H9 (cell line): ENCODE measurements around the gene GPR62. TPM values are rescaled to one million over a fixed set of nuclear protein-coding genes. Genes with fewer than 3 reads are reported as not detected.

ENCODE experiments used
- DNase-seq: peaks from one replicate; pipeline ENCODE4 v3.0.0-alpha.2; 2017
- H2AFZ ChIP-seq: one replicate; pipeline ENCODE4 v1.6.1; 2013; ENCODE audit warnings: mild to moderate bottlenecking, low read length, control low read depth, moderate library complexity
- H2AK5ac ChIP-seq: 2 replicates; pipeline ENCODE4 v1.6.1; 2013; ENCODE audit warnings: low read length, control low read depth, mixed read lengths; ENCODE audit not compliant: insufficient read length
- H2BK120ac ChIP-seq: one replicate; pipeline ENCODE4 v1.6.1; 2013; ENCODE audit warnings: low read depth, mild to moderate bottlenecking, low read length, control low read depth, inconsistent platforms; ENCODE audit not compliant: poor library complexity, severe bottlenecking
- H2BK12ac ChIP-seq: 2 replicates; pipeline ENCODE4 v1.6.1; 2013; ENCODE audit warnings: low read length, control low read depth, mixed read lengths, low read depth; ENCODE audit not compliant: insufficient read length
- H2BK15ac ChIP-seq: 2 replicates; pipeline ENCODE4 v1.6.1; 2013; ENCODE audit warnings: low read depth, low read length, control low read depth
- H2BK20ac ChIP-seq: one replicate; pipeline ENCODE4 v1.6.1; 2013; ENCODE audit warnings: low read depth, mild to moderate bottlenecking, low read length, control low read depth, inconsistent platforms; ENCODE audit not compliant: poor library complexity, severe bottlenecking
- H2BK5ac ChIP-seq: 2 replicates; pipeline ENCODE4 v1.6.1; 2013; ENCODE audit warnings: low read length, control low read depth, mixed read lengths; ENCODE audit not compliant: insufficient read length
- H3K14ac ChIP-seq: 2 replicates; pipeline ENCODE4 v1.6.1; 2013; ENCODE audit warnings: low read length, control low read depth; ENCODE audit not compliant: insufficient read depth
- H3K18ac ChIP-seq: 2 replicates; pipeline ENCODE4 v1.6.1; 2013; ENCODE audit warnings: low read depth, mild to moderate bottlenecking, mixed read lengths, low read length, control low read depth; ENCODE audit not compliant: insufficient read length
- H3K23ac ChIP-seq: 2 replicates; pipeline ENCODE4 v1.6.1; 2013; ENCODE audit warnings: low read length, control low read depth, mixed read lengths, low read depth; ENCODE audit not compliant: insufficient read length
- H3K23me2 ChIP-seq: 2 replicates; pipeline ENCODE4 v1.6.1; 2013; ENCODE audit warnings: low read depth, mild to moderate bottlenecking, mixed read lengths, low read length, control low read depth; ENCODE audit not compliant: insufficient read length, poor library complexity, severe bottlenecking
- H3K27ac ChIP-seq: 2 replicates; pipeline ENCODE4 v1.5.1; 2013; ENCODE audit warnings: low read length, control low read depth, mixed read lengths, low read depth; ENCODE audit not compliant: insufficient read length
- H3K27me3 ChIP-seq: 2 replicates; pipeline ENCODE4 v1.6.1; 2013; ENCODE audit warnings: low read length, control low read depth, inconsistent platforms; ENCODE audit not compliant: insufficient read depth
- H3K4ac ChIP-seq: 2 replicates; pipeline ENCODE4 v1.6.1; 2013; ENCODE audit warnings: low read depth, mild to moderate bottlenecking, control low read depth, inconsistent platforms, low read length, moderate library complexity
- H3K4me1 ChIP-seq: 2 replicates; pipeline ENCODE4 v1.6.1; 2013; ENCODE audit warnings: low read length, control low read depth, inconsistent platforms; ENCODE audit not compliant: insufficient read depth
- H3K4me2 ChIP-seq: 2 replicates; pipeline ENCODE4 v1.6.1; 2013; ENCODE audit warnings: low read length, control low read depth, mixed read lengths; ENCODE audit not compliant: insufficient read length, insufficient read depth
- H3K56ac ChIP-seq: 2 replicates; pipeline ENCODE4 v1.6.1; 2013; ENCODE audit warnings: low read depth, mild to moderate bottlenecking, mixed read lengths, low read length, control low read depth; ENCODE audit not compliant: insufficient read length
- H3K79me1 ChIP-seq: 2 replicates; pipeline ENCODE4 v1.6.1; 2013; ENCODE audit warnings: low read depth, mild to moderate bottlenecking, moderate library complexity, low read length, control low read depth, inconsistent platforms; ENCODE audit not compliant: insufficient read depth, poor library complexity, severe bottlenecking
- H3K79me2 ChIP-seq: 2 replicates; pipeline ENCODE4 v1.6.1; 2013; ENCODE audit warnings: low read length, control low read depth, inconsistent platforms; ENCODE audit not compliant: insufficient read depth
- H3K9ac ChIP-seq: 2 replicates; pipeline ENCODE4 v1.6.1; 2013; ENCODE audit warnings: low read length, control low read depth, mixed read lengths; ENCODE audit not compliant: insufficient read length; ENCODE audit errors: extremely low read depth
- H3K9me3 ChIP-seq: one replicate; pipeline ENCODE4 v1.6.1; 2013; ENCODE audit warnings: low read depth, low read length, inconsistent platforms; ENCODE audit not compliant: control insufficient read depth
- H3T11ph ChIP-seq: one replicate; pipeline ENCODE4 v1.6.1; 2013; ENCODE audit warnings: mild to moderate bottlenecking, low read length, control low read depth, inconsistent platforms
- H4K20me1 ChIP-seq: one replicate; pipeline ENCODE4 v1.6.1; 2013; ENCODE audit not compliant: control insufficient read depth, insufficient read length, insufficient read depth
- H4K5ac ChIP-seq: 2 replicates; pipeline ENCODE4 v1.6.1; 2013; ENCODE audit warnings: low read depth, mild to moderate bottlenecking, mixed read lengths, low read length, control low read depth; ENCODE audit not compliant: insufficient read length
- H4K8ac ChIP-seq: replicated peaks from 2 replicates; pipeline ENCODE4 v1.6.1; 2013; ENCODE audit warnings: low read length, control low read depth, mixed read lengths, low read depth; ENCODE audit not compliant: insufficient read length
- H4K91ac ChIP-seq: 2 replicates; pipeline ENCODE4 v1.6.1; 2013; ENCODE audit warnings: low read depth, mild to moderate bottlenecking, moderate library complexity, mixed read lengths, low read length, control low read depth; ENCODE audit not compliant: insufficient read length
- H3K27ac Mint-ChIP-seq, 3 experiments: 2 replicates in 2 of 3; 3 replicates in 1 of 3; pipeline ENCODE4 v1.8.0; 2020 to 2021; ENCODE audit warnings: mixed read lengths in 3 of 3, mild to moderate bottlenecking in 1 of 3, moderate library complexity in 1 of 3
- H3K27me3 Mint-ChIP-seq: 2 replicates; pipeline ENCODE4 v1.8.0; 2021; ENCODE audit warnings: low read depth, mild to moderate bottlenecking, moderate library complexity, mixed read lengths
- H3K36me3 Mint-ChIP-seq, 3 experiments: 2 replicates in 2 of 3; 3 replicates in 1 of 3; pipeline ENCODE4 v1.8.0; 2020 to 2021; ENCODE audit warnings: low read depth in 3 of 3, mixed read lengths in 3 of 3; ENCODE audit not compliant: insufficient read depth in 1 of 3
- H3K4me1 Mint-ChIP-seq, 2 experiments: 2 replicates each; pipeline ENCODE4 v1.8.0; 2020; ENCODE audit warnings: mixed read lengths in 2 of 2
- H3K4me3 Mint-ChIP-seq, 2 experiments: 2 replicates in 1 of 2; 3 replicates in 1 of 2; pipeline ENCODE4 v1.8.0; 2020 to 2021; ENCODE audit warnings: mild to moderate bottlenecking in 2 of 2, mixed read lengths in 2 of 2, moderate library complexity in 1 of 2
- H3K9me3 Mint-ChIP-seq, 2 experiments: 2 replicates in 1 of 2; 3 replicates in 1 of 2; pipeline ENCODE4 v1.8.0; 2020; ENCODE audit warnings: mild to moderate bottlenecking in 2 of 2, mixed read lengths in 2 of 2, moderate library complexity in 1 of 2
- whole genome bisulfite sequencing: extraction: QIAGEN DNeasy Blood & Tissue Kit; methylation state at CpG from one replicate; pipeline ENCODE4 v1.1.7; 2013; ENCODE audit warnings: missing lambda C conversion rate, low lambda C conversion rate, mixed read lengths; ENCODE audit not compliant: insufficient read length; ENCODE audit errors: extremely low coverage; 5-methylcytosine and 5-hydroxymethylcytosine counted together
- total RNA-seq: library from RNA; stranded (reverse); gene quantifications from 2 replicates; pipeline ENCODE4 v1.2.1, GENCODE V29; 2021
- TF ChIP-seq, protein P1 (sequence below): fragments of 200-600 bp; sonication (generic); conservative IDR thresholded peaks from 3 replicates; pipeline ENCODE4 v1.8.0; 2021; ENCODE audit warnings: antibody characterized with exemption, mild to moderate bottlenecking

Gene GPR62
- total RNA-seq, 1 experiment from 2014 or later = 0.13 TPM

GRCh38 chr3:51947215-51947900, 7.8 kb upstream of the GPR62 start:
- no peak overlapping the region; the same call in 1 of the 2 replicates for H3K4ac ChIP-seq
- H4K20me1 ChIP-seq = peaks cover 6% of the 10 kb centered on the region
- H3K56ac ChIP-seq = no peak overlapping the region
- no peak overlapping the region for H4K5ac ChIP-seq
- H3K79me2 ChIP-seq = no peaks in the 10 kb centered on the region
- H3K14ac ChIP-seq = no peak overlapping the region
- Mint-ChIP-seq H3K27ac (peak overlapping the region in 1 of 3 experiments; percentile 75; a peak in 1 of 7 replicates), H3K4me3 (no peak overlapping the region), H3K9me3 (no peaks in the 10 kb centered on the region), H3K4me1 (peaks cover 3 to 5% of the 10 kb centered on the region in 2 experiments; a peak in 1 of 4 replicates), H3K36me3 (no peaks in the 10 kb centered on the region), H3K27me3 (peaks cover 95% of the 10 kb centered on the region)
- no peaks in the 10 kb centered on the region for H3K79me1 ChIP-seq
- no peak overlapping the region for H3K27ac ChIP-seq
- H4K8ac ChIP-seq = no peak overlapping the region
- no peaks in the 10 kb centered on the region; the same call in 1 of the 2 replicates for H3K27me3 ChIP-seq
- H3K23ac ChIP-seq = no peak overlapping the region
- no peak overlapping the region for H2BK15ac ChIP-seq
- no peak overlapping the region for H2BK20ac ChIP-seq
- no peak overlapping the region for H3T11ph ChIP-seq
- no peak overlapping the region for H4K91ac ChIP-seq
- no CpG with 5 or more reads among the region's 13 CpGs for WGBS
- DNase-seq = no peak
- TF ChIP-seq, protein P1, sequence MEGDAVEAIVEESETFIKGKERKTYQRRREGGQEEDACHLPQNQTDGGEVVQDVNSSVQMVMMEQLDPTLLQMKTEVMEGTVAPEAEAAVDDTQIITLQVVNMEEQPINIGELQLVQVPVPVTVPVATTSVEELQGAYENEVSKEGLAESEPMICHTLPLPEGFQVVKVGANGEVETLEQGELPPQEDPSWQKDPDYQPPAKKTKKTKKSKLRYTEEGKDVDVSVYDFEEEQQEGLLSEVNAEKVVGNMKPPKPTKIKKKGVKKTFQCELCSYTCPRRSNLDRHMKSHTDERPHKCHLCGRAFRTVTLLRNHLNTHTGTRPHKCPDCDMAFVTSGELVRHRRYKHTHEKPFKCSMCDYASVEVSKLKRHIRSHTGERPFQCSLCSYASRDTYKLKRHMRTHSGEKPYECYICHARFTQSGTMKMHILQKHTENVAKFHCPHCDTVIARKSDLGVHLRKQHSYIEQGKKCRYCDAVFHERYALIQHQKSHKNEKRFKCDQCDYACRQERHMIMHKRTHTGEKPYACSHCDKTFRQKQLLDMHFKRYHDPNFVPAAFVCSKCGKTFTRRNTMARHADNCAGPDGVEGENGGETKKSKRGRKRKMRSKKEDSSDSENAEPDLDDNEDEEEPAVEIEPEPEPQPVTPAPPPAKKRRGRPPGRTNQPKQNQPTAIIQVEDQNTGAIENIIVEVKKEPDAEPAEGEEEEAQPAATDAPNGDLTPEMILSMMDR = no peak
- no peak overlapping the region for H3K18ac ChIP-seq
- no peaks in the 10 kb centered on the region for H3K4me1 ChIP-seq
- no peak overlapping the region for H2BK5ac ChIP-seq
- no peak overlapping the region for H2AFZ ChIP-seq
- H3K9me3 ChIP-seq = no peaks in the 10 kb centered on the region
- H2BK12ac ChIP-seq = no peak overlapping the region
- no peak overlapping the region for H3K4me2 ChIP-seq
- H3K9ac ChIP-seq = no peak overlapping the region
- H2AK5ac ChIP-seq = no peak overlapping the region
- H2BK120ac ChIP-seq = no peak overlapping the region
- H3K23me2 ChIP-seq = peaks cover 4% of the 10 kb centered on the region
